ENCODE data around the gene MOCS1.

MOCS1 gene

DNA sequence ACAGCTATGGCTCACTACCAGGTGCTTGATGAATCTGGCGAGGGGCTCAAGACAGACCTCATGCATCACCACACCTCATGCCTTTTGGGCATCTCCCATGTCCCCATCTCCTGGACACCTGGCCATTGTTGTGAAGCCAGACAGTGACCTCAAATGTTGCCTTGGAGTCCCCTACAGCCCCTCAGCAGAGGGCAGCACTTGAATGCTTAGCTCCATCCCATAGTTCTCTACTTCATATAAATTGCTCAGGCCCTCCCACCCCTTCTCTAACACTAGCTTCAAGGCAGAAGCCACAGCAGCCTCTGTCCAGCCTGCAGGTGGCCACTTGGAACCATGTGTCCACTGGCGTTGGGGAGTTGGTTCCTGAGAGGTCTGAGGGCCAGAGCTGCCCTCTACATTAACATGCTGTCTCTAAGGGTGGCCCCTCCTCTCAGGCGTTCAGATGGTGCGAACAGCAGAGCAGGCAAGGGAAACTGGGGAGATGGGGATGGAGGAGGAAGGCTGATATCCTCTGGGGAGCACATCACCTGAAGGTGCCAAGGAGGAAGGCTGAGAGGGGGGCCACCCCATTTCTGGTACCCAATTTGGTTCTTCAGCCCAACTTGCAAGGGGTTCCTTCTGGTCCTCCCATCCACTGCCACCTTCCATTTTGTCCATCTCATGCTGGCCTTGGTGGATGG lies 31.3 kb downstream of the MOCS1 start:
- no peak for DNase-seq (ENCODE audit: low read depth)

DNA sequence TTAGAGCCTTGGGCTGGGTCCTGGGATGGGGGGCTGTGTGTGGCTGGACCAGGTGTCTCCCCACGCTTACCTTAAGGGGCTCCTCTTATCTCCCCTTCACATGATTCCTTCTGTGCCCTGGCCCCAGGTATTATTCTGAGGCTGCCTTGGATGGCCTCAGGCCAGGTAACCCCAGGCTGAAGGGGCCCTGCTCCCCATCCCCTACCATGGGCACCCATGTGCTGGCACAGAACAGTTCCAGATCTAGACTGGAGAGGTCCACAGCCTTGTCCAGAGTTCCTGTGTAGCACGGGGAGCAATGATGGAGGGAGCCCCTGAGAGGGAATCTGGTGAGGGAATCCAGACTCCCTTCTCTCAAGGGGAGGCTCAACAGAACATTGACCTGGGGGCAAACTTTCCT lies 32.1 kb downstream of the MOCS1 start:
- DNase-seq (ENCODE audit: low read depth), result no peak

DNA sequence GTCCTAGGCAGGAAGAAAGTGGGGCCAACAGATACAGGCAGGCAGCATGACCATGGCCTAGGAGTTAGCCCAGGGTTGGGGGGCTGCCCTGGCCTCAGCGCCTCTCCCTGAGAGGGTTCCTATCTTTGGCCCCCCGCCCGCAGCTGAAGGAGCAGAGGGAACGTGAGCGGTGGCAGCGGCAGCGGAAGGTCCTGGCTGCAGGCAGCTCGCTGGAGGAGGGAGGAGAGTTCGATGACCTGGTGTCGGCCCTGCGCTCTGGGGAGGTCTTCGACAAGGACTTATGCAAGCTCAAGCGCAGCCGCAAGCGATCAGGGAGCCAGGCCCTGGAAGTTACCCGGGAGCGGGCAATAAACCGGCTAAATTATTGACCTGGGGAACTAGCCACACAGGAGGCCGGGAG lies 32.6 kb downstream of the MOCS1 start:
- DNase-seq (ENCODE audit: low read depth), result no peak

DNA sequence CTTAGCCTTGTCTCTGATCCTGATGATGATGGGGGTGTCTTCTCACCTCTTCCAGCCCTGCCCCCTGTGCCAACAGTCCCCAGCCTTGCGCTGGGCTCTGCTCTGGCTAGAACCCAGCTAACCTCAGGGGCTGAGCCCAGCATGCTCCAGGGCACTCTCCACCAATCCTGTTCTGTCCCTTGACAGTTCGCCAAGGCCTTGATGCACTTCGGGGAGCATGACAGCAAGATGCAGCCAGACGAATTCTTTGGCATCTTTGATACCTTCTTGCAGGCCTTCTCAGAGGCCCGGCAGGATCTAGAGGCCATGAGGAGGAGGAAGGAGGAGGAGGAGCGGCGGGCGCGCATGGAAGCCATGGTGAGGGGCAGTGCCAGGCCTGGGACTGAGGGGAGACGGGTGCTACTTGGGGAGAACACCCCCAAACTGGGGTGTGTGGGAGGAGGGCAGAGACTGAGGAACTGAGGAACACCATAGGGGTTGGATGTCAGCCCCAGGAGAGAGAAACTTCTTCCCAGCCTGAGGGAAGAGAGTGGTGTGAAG lies 33.1 kb downstream of the MOCS1 start:
- no peak for DNase-seq (ENCODE audit: low read depth)

DNA sequence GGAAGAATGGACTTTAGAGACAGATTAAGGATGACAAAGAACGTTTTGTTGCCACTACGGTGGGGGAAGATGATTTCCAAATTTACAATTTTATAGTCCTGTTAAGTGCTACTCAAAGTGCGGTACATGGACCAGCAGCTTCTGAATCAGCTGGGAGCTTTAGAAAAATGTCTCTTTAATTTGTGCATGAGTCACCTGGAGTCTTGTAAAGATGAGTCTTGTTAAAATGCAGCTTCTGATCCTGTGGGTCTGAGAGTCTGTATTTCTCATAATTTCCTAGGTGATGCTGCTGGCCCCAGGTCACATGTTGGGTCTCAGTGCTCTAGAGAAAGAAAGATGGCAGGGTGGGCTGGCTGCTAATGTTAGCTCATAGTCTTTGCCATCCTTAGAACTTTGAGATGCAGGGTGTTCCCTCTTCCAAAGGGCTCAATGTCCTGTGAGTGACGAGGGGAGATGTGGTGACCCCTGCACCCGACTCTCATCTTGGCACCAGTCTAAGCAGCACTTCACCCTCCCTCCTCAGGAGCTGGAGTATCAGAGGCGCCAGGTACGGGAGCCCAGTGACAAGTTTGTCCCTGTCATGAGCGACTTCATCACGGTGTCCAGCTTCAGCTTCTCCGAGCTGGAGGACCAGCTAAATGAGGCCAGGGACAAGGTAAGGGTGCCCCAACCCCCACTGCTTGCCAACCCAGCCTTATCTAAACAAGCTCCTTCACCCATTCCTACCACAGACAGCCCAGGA lies 34.5 kb downstream of the MOCS1 start:
- DNase-seq (ENCODE audit: low read depth), result peak; percentile 52

DNA sequence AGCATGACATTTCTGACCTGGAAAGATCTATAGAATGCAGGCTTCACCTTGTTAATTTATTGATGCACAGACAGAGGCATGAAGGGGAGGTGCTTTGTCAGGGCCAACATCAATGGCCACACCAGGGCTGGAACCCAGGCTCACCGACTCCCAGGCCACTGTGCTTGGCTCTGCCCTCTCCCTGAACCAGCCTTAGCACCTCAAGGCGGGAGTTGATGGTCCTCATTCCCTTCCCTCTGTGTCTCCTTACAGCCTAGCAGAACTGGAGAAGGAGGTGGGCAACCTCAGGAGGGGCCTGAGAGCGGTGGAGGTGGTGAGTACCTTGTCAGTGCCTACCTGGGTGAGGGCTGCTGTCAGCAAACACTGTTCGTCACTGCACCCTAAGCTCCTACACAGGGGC lies 35.6 kb downstream of the MOCS1 start:
- no peak for DNase-seq (ENCODE audit: low read depth)

DNA sequence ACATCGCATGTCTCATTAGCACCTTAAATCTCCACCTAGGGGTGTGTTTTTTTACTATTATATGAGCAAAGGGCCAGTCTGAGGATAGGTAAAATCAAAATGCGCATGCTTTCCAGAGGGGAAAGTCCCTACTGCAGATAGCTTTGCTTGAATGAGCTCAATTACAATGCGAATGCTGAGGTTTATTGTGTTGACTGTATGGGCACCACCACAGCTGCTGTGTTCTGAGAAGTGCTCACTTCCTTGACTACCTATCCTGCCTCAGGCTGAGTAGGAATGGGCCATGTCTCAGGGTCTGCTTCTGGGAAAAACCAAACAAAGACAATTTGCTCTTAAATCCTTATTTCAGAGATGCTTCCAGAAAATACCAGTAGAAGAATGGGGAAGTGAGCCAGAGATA lies 36.6 kb downstream of the MOCS1 start:
- DNase-seq (ENCODE audit: low read depth), result no peak

DNA sequence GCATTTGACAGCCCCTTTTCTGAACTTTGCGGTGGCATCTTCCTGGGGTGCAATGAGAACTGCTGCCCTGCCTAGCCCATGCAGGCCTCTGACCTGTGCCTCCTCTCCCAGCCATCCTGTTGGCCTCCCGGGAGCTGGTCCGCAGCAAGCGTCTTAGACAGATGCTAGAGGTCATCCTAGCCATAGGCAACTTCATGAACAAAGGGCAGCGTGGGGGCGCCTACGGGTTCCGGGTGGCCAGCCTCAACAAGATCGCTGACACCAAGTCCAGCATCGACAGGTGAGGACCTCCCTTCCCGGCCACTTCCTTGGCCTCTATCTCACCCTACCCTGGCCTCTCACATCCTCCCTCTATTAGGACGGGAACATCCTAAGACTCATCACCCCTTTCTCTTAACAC lies 37.6 kb downstream of the MOCS1 start:
- DNase-seq (ENCODE audit: low read depth), result no peak

DNA sequence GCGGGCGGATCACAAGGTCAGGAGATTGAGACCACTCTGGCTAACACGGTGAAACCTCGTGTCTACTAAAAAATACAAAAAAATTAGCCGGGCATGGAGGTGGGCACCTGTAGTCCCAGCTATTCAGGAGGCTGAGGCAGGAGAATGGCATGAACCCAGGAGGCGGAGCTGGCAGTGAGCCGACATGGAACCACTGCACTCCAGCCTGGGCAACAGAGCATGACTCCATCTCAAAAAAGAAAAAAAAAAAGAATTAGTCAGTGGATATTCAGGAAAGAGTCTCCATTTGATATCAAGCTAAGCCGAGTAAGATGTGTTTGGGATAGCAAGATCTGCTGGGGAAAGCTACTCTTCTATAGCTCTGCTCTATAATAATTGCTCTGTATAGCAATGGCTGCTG lies 41.0 kb downstream of the MOCS1 start:
- no peak for DNase-seq (ENCODE audit: low read depth)

DNA sequence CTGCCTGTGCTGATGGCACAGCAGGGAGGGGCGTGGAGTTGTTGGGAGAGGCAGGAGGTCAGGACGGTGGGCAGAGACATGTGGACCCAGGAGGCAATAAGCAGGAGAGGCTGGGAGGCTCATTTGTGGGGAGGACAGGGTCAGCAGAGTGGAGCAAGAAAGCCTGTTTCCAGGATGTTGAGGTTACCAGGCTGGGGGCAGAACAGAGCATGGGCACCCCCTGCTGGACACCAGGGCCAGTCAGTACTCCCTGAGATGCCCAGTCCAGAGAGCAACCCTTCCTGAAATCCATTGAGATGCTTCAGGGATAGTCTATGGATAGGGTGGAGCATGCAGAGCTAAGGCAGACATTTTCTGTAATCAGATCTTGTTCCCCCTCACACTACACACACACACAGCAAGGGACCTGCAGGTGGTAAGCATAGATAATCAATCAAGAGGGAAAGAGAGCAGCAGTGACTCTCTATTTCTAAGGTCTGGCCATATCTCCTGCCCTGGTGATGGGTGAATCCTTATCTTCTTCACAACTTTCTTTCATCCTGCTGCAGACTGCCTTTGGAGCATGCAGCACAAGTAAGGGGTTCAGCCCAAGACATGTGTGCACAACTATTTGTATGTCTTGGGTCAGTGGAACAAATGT lies 41.7 kb downstream of the MOCS1 start:
- DNase-seq (ENCODE audit: low read depth), result peak; percentile 83

DNA sequence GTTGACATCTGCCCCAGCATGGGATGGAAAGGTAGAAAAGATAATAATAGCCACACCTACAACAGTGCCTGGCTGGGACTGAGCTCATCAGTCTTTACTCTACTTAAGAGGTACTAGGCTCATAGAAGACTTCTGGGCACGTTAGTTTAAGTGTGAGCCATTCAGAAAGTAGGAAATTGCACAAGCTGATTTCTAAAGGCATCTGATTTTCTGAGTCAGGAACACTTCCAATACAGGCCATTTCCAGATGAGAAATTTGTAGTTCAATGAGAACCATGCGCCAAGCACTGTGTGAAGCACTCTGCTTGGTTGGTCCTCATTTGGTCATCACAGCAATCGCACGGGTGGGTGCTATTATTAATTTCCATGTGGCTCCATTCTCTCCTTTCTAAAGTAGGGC lies 42.3 kb downstream of the MOCS1 start:
- no peak for DNase-seq (ENCODE audit: low read depth)

DNA sequence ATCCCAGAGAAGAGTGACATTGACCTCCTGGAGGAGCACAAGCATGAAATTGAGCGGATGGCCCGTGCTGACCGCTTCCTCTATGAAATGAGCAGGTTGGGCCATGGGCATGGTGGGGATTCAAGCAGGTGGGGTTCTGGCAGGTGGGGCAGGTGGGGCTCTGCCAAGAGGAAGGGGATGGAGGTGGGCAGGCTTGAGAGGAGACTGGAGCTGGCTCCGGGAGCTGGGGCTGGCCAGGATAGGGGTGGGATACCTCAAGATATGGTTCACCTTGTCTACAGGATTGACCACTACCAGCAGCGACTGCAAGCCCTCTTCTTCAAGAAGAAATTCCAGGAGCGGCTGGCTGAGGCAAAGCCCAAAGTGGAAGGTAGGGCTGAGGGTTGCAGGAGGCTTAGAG lies 42.9 kb downstream of the MOCS1 start:
- no peak for DNase-seq (ENCODE audit: low read depth)

DNA sequence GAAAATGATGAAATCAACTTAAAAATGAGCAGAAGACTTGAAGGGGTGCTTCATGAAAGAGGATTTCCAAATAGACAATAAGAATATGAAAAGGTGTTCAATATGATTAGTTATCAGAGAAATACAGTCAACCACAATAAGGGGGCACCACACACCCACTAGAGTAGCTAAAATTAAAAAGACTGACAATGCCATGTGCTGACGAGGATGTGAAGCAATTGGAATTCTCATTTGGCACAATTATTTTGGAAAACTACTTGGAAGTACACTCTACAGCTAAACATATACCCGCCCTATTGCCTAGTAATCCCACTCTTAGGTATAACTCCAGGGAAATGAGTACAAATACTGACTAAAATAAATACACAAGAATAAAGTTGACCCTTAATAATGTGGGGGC lies 45.0 kb downstream of the MOCS1 start:
- no peak for DNase-seq (ENCODE audit: low read depth)

DNA sequence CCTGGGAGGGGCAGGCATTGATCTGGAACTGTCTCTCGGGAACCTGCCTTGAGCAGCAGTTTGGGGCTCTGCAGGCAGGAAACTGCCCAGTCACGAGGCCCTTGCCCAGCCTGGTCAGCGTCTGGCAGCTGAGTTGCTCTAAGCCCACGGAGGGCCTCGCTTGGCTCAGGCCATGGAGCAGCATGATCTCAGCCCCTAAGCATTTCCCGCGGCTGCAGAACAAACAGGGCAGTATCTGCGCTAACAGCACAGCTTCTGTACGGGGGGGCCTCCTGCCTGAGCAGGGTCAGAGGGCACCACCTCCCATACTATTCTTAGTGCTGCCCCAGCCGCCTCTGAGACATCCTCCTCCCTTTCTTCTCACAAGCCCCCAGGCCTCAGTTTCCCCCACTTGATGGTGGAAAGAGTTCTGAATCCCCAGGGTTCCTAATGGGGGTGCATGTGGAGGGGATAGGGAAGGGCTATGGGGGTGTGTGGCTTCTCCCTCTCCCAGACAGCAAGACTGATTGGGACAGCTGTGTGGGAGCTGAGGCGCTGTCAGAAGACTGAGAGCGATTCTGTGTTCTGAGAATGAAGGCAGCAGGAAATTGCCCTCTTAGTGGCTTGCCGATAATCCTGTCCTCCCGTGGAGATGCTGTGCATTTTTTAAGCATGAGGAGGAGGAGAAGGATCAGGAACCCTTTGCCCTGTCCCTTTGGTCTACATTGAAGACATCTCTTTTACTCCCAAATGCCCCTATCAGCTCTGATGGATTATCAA lies 46.4 kb downstream of the MOCS1 start:
- peak; percentile 98 for DNase-seq (ENCODE audit: low read depth)

DNA sequence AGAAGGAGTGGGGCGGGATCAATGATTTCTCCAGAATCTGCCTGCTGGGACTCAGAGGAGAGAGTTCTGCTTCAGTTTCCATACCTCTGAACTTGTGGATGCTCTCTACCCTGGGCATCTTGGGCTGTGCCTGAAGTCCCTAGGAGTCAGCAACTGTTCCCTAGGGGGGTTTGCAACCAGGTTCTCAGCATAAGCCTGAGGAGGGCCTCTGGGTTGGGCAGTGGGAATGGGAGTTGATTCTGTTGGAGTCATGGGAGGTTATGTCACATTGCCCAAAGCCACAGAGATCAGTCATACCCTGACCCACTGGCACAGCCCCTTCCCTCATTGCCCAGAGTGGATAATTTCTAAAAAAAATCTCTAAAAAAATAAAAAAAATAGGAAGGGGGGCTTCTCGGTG lies 47.4 kb downstream of the MOCS1 start:
- DNase-seq (ENCODE audit: low read depth), result no peak

DNA sequence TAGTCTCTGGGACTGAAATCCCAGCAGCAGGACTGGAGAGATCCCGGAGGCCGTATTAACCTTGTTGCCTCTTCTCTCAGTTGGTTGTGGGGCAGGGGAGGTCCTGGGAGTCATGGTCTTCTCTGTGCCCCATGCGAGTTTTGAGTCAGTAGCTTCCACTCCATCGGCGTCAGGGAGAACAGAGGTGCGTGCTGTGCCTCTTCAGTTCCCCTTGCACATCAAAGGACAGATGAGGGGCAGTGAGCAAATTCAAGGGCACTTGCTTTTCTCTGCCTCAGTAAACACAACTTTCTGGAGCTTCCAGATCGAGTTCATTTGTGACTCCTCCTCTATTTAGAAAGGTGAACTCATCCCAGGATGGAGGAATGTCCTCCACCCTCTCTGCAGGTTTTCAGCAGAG lies 48.6 kb downstream of the MOCS1 start:
- DNase-seq (ENCODE audit: low read depth), result no peak

DNA sequence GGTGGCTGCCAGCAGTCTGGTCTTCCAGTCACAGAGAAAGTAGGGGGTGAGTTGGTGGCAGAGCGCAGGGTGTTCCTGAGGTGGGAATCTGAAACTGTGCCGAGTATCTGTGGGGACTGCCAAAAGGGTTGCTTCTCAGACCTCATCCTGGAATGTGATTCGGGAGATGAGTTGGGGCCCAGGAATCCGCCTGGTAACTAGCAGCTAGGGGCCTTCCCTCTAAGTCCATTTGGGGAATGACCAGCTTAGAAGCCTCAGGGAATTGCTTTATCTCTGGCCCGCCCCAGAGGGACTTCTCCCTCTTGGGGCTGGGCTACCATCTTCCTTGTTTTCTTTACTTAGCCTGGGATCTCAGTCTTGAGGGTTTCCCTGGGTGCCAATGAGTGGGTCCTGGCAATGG lies 49.6 kb downstream of the MOCS1 start:
- DNase-seq (ENCODE audit: low read depth), result peak; percentile 91

DNA sequence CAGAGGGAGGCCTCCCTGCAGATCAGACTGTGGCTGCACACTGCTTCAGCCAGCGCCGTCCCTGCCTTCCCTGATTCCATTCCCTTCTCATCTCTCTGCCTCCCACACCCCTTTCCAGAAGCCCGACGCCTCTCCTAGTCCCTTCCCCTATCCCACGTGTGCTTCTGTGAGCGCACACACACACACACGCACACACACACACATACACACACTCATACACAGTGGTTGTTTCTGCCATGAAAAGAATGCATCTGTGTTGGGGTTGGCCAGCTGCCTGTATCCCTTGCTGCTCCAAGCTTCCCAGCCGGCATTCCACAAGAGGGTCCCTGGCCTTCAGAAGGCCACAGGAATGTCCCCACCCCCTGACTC lies 51.7 kb downstream of the MOCS1 start:
- DNase-seq (ENCODE audit: low read depth), result peak; percentile 100

DNA sequence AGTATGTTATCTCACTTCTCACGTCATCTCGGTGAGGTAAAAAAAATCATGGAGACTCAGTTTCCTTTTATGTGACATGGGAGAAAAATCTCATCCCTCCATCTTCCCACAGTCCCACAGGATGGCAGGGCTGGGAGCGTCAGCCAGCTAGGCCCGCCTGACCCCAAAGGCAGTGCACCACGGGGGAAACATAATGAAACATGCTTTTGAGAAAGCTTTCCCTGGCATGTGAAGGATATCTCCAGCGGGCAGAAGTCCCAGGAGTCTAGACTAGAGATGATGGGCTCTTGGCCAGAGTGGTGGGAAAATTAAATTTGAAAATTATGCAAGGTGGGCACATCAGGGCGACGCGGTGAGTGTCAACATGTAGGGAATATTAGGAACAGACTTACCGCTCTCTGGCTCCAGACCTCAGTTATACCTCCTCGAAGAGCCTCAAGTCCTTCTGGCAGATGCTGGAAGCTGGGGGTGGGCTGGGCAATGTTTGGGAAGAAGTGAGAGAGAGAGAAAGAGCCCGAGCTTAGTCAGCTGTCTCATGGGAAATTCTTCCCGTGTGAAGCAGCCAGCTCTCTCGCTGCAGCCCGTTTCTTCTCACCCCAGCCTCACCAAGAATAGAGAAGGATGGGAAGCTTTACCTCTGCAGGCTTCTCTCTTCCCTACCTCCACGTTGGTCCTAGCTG lies 52.3 kb downstream of the MOCS1 start:
- peak; percentile 94 for DNase-seq (ENCODE audit: low read depth)

DNA sequence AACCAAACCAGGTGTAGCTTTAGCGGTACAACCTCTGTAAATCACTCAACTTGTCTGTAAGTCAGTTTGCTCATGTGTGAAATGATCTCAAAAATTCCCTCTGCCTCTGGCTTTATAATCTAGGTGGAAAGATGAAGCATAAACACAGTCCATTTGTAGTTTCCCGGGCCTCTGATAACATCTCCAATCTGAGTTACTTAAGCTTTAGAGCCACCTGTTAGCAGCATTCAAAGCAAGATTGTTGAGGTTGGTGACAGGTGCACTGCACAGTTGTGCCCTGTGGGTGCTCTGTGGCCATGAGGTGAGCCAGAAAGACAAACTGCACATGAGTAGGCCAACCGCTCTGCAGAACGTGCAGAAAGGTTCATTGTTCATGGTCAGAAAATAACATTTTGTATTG lies 53.7 kb downstream of the MOCS1 start:
- no peak for DNase-seq (ENCODE audit: low read depth)

DNA sequence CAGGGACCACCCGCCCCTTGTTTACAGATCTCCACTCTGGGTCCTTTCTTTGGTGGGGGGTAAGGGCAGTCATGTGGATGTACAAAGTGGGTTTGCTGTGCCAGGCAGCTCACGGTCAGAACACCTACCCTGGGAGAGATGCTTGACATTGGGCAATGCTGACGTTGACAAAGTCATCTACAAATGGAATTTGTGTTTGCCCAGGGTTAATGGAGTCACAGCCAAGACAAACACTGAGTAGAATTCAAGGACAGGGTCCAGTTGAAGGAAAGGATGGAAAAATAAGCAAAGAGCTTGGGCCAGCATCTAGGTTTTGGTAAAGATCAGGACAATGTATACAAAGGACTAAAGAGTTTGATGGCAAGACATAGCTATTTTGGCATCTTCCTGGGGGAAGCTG lies 54.7 kb downstream of the MOCS1 start:
- DNase-seq (ENCODE audit: low read depth), result peak; percentile 70

DNA sequence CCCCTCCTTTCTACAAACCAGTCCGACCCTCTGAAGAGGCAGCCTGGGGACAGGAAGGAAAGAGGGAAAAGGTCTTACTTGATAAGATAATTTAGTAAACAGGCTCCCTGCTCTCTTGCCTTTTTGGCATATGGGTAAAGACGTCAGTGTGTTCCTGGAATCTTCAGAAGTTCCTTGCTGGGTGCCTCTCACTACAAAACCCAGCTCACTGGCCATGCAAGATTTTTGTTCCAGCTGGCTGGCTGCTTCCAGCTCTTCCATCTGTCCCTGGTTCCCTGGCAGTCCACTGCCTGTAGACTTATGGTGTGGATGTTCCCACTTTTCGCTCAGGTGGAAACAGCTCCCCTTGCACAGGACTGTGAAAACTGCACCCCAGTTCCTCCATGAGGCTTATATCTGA lies 57.4 kb downstream of the MOCS1 start:
- no peak for DNase-seq (ENCODE audit: low read depth)

All from EH (cell line).